Gastroesophageal sphincter (tissue), 4 donors: ENCODE measurements around the gene MRPS22. TPM values are rescaled to one million over a fixed set of nuclear protein-coding genes. Genes with fewer than 3 reads are reported as not detected.

ENCODE experiments used
- ATAC-seq: fragments of 150-250 bp; one replicate; pipeline ENCODE4 v1.9.1; 2016; ENCODE audit warnings: mild to moderate bottlenecking, moderate library complexity
- H3K27ac ChIP-seq, 4 donors: fragments of 200-600 bp; sonication (generic) in 3 of 4; 1 replicate in 3 of 4; 2 replicates in 1 of 4; pipeline ENCODE4 v1.5.1; 2016 to 2019
- H3K27me3 ChIP-seq: fragments of 200-600 bp; sonication (generic); one replicate; pipeline ENCODE4 v1.5.1; 2019
- H3K36me3 ChIP-seq, 2 donors: fragments of 200-600 bp; sonication (generic); one replicate each; pipeline ENCODE4 v1.5.1; 2019; ENCODE audit warnings: control low read depth in 1 of 2
- H3K4me1 ChIP-seq, 3 donors: fragments of 200-600 bp; sonication (generic); 1 replicate in 2 of 3; 2 replicates in 1 of 3; pipeline ENCODE4 v1.5.1; 2016 to 2019; ENCODE audit warnings: control low read depth in 2 of 3
- H3K4me3 ChIP-seq, 2 donors: fragments of 200-600 bp; sonication (generic); one replicate each; pipeline ENCODE4 v1.5.1; 2019; ENCODE audit warnings: mild to moderate bottlenecking in 1 of 2, moderate library complexity in 1 of 2
- H3K9me3 ChIP-seq, 3 donors: fragments of 200-600 bp; sonication (generic); one replicate each; pipeline ENCODE4 v1.5.1; 2017 to 2019; ENCODE audit warnings: control low read depth in 2 of 3
- CTCF ChIP-seq, 4 experiments: fragments of 200-600 bp in 2 of 4; fragments of 450-650 bp in 2 of 4; sonication (generic) in 1 of 4; IDR thresholded peaks; one replicate each; pipeline ENCODE4 v1.5.1; 2017 to 2019; ENCODE audit warnings: antibody characterized with exemption in 4 of 4, mild to moderate bottlenecking in 2 of 4, moderate library complexity in 2 of 4
- EP300 ChIP-seq: sonication (generic); formaldehyde crosslinking; IDR thresholded peaks from one replicate; pipeline ENCODE4 v1.6.1; 2017; ENCODE audit warnings: antibody characterized with exemption, mild to moderate bottlenecking
- POLR2A ChIP-seq, 2 donors: fragments of 450-650 bp; IDR thresholded peaks; one replicate each; pipeline ENCODE4 v1.6.1; 2017; ENCODE audit warnings: antibody characterized with exemption in 2 of 2, mild to moderate bottlenecking in 2 of 2, moderate library complexity in 1 of 2
- POLR2AphosphoS5 ChIP-seq: sonication (generic); formaldehyde crosslinking; IDR thresholded peaks from one replicate; pipeline ENCODE4 v1.6.1; 2017; ENCODE audit warnings: antibody characterized with exemption
- WGBS, 2 donors: methylation state at CpG; one replicate each; pipeline ENCODE4 v1.1.5; 2018; ENCODE audit warnings: low coverage in 1 of 2; 5-methylcytosine and 5-hydroxymethylcytosine counted together
- total RNA-seq, 4 donors: library from RNA; depleted of rRNA; stranded (reverse); fragments of >200 nt; gene quantifications; one replicate each; pipeline ENCODE4 v1.1.0, GENCODE V29; 2016

The MRPS22 gene
- 10 to 100 TPM; 52.6 to 68.8 (median 56.6) TPM for total RNA-seq

- peak within 1 kb of the TSS; percentile 80 to 85 for H3K4me3 ChIP-seq
- peak within 1 kb of the TSS; percentile 24 to 89 (median 84) for H3K27ac ChIP-seq
- H3K4me1 ChIP-seq: peaks cover 0 to 26% (median 7%) of the 10 kb centered on the region in 3 donors
- 0% methylated on average over 8 to 28 of the region's 37 CpGs for WGBS, 2 donors
- peaks cover 3 to 26% of the 10 kb centered on the region in 2 donors for H3K36me3 ChIP-seq
- ATAC-seq: peak; percentile 95
- TF ChIP-seq POLR2A (IDR thresholded peaks at IDR 0.05) (peak in 1 of 2 donors; percentile 11), CTCF (IDR thresholded peaks at IDR 0.05) (peak in 1 of 4 experiments; percentile 11), POLR2AphosphoS5 (peak; percentile 42), EP300 (no peak)
- H3K27me3 ChIP-seq: no peaks in the 10 kb centered on the region
- H3K9me3 ChIP-seq: no peaks in the 10 kb centered on the region
Measured at GRCh38 chr3:139343895-139344856, at the start of gene MRPS22. TSS of gene MRPS22 (plus strand) at chr3:139344020. CDS start at chr3:139344027, 7 bp downstream.

GRCh38 chr3:139295040-139295439, 48.8 kb upstream of the MRPS22 start:
- no peaks in the 10 kb centered on the region for H3K36me3 ChIP-seq
- no peak overlapping the region for H3K4me3 ChIP-seq
- TF ChIP-seq EP300 (no peak), POLR2A (IDR thresholded peaks at IDR 0.05) (no peak), POLR2AphosphoS5 (no peak), CTCF (IDR thresholded peaks at IDR 0.05) (no peak)
- H3K4me1 ChIP-seq: no peaks in the 10 kb centered on the region
- whole genome bisulfite sequencing, 2 donors: 30 to 75% methylated on average over 2 to 3 of the region's 5 CpGs
- no peak overlapping the region for H3K27ac ChIP-seq
- H3K9me3 ChIP-seq: no peaks in the 10 kb centered on the region
- no peak for ATAC-seq
- no peaks in the 10 kb centered on the region for H3K27me3 ChIP-seq

GRCh38 chr3:139296141-139296718, 47.6 kb upstream of the MRPS22 start:
- no peak for ATAC-seq
- no peak for TF ChIP-seq POLR2AphosphoS5
- TF ChIP-seq EP300: no peak
- no peak for TF ChIP-seq CTCF (IDR thresholded peaks at IDR 0.05)
- TF ChIP-seq POLR2A (IDR thresholded peaks at IDR 0.05): no peak
- no peak overlapping the region for H3K4me3 ChIP-seq
- no peaks in the 10 kb centered on the region for H3K4me1 ChIP-seq
- 50 to 78% methylated on average over 1 to 9 of the region's 9 CpGs for WGBS, 2 donors
- no peaks in the 10 kb centered on the region for H3K27me3 ChIP-seq
- no peaks in the 10 kb centered on the region for H3K36me3 ChIP-seq
- no peak overlapping the region for H3K27ac ChIP-seq
- no peaks in the 10 kb centered on the region for H3K9me3 ChIP-seq

GRCh38 chr3:139297588-139298311, 46.1 kb upstream of the MRPS22 start:
- no peak for ATAC-seq

More at GRCh38 chr3:139297588-139298311, 46.1 kb upstream of the MRPS22 start:
- Histone ChIP-seq H3K27ac (no peak overlapping the region), H3K36me3 (no peaks in the 10 kb centered on the region), H3K9me3 (no peaks in the 10 kb centered on the region), H3K4me3 (no peak overlapping the region), H3K4me1 (no peaks in the 10 kb centered on the region), H3K27me3 (no peaks in the 10 kb centered on the region)
- no peak for TF ChIP-seq EP300
- no peak for TF ChIP-seq POLR2AphosphoS5
- no peak for TF ChIP-seq CTCF (IDR thresholded peaks at IDR 0.05)
- no peak for TF ChIP-seq POLR2A (IDR thresholded peaks at IDR 0.05)
- 68 to 73% methylated on average over 5 of the region's 6 CpGs for WGBS, 2 donors
